Ovary (tissue), 9 donors: ENCODE results near the gene GABBR2. TPM values are rescaled to one million over a fixed set of nuclear protein-coding genes. Genes with fewer than 3 reads are reported as not detected.

ENCODE experiments used
- DNase-seq, 5 donors: peaks; one replicate each; pipeline ENCODE4 v3.0.0-alpha.2; 2019 to 2020
- H3K27ac ChIP-seq, 2 donors: fragments of 200-600 bp; one replicate each; pipeline versions ENCODE4 v1.5.1 to v1.8.0; 2019 to 2022
- H3K27me3 ChIP-seq: fragments of 200-600 bp; one replicate; pipeline ENCODE4 v1.8.0; 2022
- H3K36me3 ChIP-seq: fragments of 200-600 bp; sonication (generic); one replicate; pipeline ENCODE4 v1.5.1; 2019
- H3K4me1 ChIP-seq: one replicate; pipeline ENCODE4 v1.8.1; 2013; ENCODE audit warnings: mild to moderate bottlenecking, moderate library complexity; ENCODE audit not compliant: insufficient read depth
- H3K4me3 ChIP-seq: fragments of 200-600 bp; sonication (generic); one replicate; pipeline ENCODE4 v1.5.1; 2017
- H3K9me3 ChIP-seq, 2 donors: fragments of 200-600 bp in 1 of 2; sonication (generic) in 1 of 2; one replicate each; pipeline versions ENCODE4 v1.5.1 to v1.8.1; 2013 to 2019; ENCODE audit warnings: mild to moderate bottlenecking in 1 of 2, moderate library complexity in 1 of 2
- EP300 ChIP-seq: sonication (generic); formaldehyde crosslinking; IDR thresholded peaks from one replicate; pipeline ENCODE4 v1.6.1; 2017; ENCODE audit warnings: antibody characterized with exemption
- POLR2A ChIP-seq: fragments of 450-650 bp; IDR thresholded peaks from one replicate; pipeline ENCODE4 v1.6.1; 2017; ENCODE audit warnings: antibody characterized with exemption, mild to moderate bottlenecking, moderate library complexity
- WGBS, 3 donors: extraction: QIAGEN DNeasy Blood & Tissue Kit in 1 of 3; methylation state at CpG; one replicate each; pipeline versions ENCODE4 v1.1.5 to v1.1.7; 2013 to 2017; 5-methylcytosine and 5-hydroxymethylcytosine counted together
- intact Hi-C, 4 donors: fragments of 100-400 bp; cut with DNase I; formaldehyde crosslinking; loops; one replicate each; pipeline versions ENCODE4 v1.11.0 to v1.15.1; 2022 to 2023
- polyA plus RNA-seq, 2 donors: library from polyadenylated mRNA; stranded (reverse); fragments of 200-250 nt in 1 of 2; fragments of 350-450 nt in 1 of 2; fragmentation: Illumina TruSeq in 1 of 2; extraction: RNeasy Lipid Tissue Mini Kit (QIAGEN cat#74804) in 1 of 2; gene quantifications; one replicate each; pipeline ENCODE4 v1.2.3, GENCODE V29; 2013 to 2014
- total RNA-seq, 7 donors: library from RNA; depleted of rRNA in 2 of 7; stranded (reverse); fragments of >200 nt in 2 of 7; fragmentation: NEBNext Ultra II Directional in 3 of 7; extraction: Animal tissue kit (Norgen Biotek cat#: 25700) in 3 of 7; gene quantifications; one replicate each; pipeline versions ENCODE4 v1.1.0 to v1.2.4, GENCODE V29; 2016 to 2023
- TF ChIP-seq, protein P1 (sequence below), 3 donors: fragments of 450-650 bp in 2 of 3; fragments of 200-600 bp in 1 of 3; IDR thresholded peaks; one replicate each; pipeline versions ENCODE4 v1.5.1 to v1.8.0; 2016 to 2022; ENCODE audit warnings: antibody characterized with exemption in 3 of 3, mild to moderate bottlenecking in 1 of 3
- donor health status: DM: no; HTN: no; CAD: no; lungs with moderate emphysema.
- donor health status: DM: no; HTN: no; CAD: no.
- donor health status: Bipolar disorder and iron deficiency.
- donor health status: DM: yes; HTN: yes; CAD: no.
- donor health status: DM: no; HTN: no; CAD: no.
- donor health status: DM: yes; HTN: yes; CAD: no.

GABBR2 gene
- total and polyA plus RNA-seq, 9 donors, result 0.05 to 0.30 (median 0.22) TPM; not detected in 6

DNA sequence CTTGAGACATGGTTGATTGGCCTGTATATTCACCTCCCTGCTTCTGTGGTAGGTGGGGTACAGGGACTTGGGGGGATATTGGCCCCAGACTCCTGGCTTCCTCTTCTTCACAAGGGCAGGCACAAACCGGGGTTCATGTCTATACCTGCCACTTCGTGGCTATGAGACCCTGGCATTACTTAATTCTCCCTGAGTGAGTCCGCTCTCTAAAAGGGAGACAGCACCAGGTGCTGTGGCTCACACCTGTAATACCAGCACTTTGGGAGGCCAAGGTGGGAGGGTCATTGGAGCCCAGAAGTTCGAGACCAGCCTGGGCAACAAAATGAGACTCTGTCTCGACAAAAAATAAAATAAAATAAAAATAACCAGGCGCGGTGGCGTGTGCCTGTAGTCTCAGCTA is 178.5 kb downstream of the GABBR2 start:
- 72 to 77% (median 76%) methylated on average over 8 of the region's 8 CpGs for WGBS, 3 donors
- H3K27me3 ChIP-seq, result no peaks in the 10 kb centered on the region
- no peak overlapping the region for H3K4me3 ChIP-seq
- H3K27ac ChIP-seq, result no peak overlapping the region
- no peaks in the 10 kb centered on the region for H3K9me3 ChIP-seq
- intact Hi-C loops, result no loop called here
- no peaks in the 10 kb centered on the region for H3K36me3 ChIP-seq
- DNase-seq, result no peak
- H3K4me1 ChIP-seq, result no peaks in the 10 kb centered on the region
- TF ChIP-seq EP300 (no peak), POLR2A (no peak)

DNA sequence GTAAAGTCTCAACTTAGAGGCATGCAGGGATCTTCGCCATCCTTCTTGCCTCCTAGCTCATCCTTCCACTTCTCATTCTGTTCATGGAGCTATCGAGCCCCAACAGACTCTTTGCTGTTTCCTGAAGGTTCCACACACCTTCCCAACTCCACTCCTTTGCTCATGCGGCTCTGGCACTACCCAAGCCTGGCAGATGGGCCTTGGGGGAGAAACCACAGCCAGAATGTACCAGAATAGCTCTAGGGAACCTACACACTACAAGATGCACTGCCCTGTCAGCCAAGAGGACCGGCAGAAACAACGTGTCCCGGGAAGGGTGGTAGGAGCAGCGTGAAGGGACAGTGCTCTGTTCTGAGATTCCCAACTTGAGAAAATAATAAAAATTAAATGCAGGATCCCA is 178.9 kb downstream of the GABBR2 start:
- WGBS, 3 donors, result 77 to 85% (median 81%) methylated on average over 7 of the region's 7 CpGs
- no peaks in the 10 kb centered on the region for H3K27me3 ChIP-seq

DNA sequence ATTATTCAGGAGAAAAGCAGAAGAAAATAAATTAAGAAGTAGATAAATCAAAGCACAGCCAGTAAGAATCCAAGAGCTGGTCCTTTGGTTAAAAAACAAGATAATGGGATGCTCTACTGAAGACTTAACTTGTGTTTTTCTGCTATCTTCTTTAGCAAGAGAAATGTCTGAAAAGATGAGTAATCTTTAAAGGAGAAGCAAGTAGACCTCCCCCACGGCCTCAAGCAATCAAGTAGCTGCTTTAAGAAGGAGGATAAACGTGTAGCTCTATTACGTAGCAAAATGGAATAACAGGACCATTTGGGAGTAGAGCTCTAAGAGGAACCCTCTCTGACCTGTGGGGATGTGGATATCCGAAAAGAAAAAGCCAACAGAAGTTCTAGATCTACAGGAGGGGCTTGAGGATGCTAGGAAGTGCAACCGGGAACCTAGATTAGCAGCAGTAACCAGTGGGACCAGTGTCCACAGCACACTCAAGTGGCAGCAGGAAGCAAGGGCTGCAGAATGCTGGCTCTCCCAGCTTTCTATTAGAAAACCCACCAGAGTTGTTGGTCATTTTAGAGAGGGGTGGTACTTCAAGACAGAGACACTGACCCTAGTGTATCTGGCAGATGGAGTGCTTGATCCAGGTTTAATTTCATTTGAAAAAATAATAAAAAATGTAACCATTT is 185.4 kb downstream of the GABBR2 start:
- TF ChIP-seq, protein P1, sequence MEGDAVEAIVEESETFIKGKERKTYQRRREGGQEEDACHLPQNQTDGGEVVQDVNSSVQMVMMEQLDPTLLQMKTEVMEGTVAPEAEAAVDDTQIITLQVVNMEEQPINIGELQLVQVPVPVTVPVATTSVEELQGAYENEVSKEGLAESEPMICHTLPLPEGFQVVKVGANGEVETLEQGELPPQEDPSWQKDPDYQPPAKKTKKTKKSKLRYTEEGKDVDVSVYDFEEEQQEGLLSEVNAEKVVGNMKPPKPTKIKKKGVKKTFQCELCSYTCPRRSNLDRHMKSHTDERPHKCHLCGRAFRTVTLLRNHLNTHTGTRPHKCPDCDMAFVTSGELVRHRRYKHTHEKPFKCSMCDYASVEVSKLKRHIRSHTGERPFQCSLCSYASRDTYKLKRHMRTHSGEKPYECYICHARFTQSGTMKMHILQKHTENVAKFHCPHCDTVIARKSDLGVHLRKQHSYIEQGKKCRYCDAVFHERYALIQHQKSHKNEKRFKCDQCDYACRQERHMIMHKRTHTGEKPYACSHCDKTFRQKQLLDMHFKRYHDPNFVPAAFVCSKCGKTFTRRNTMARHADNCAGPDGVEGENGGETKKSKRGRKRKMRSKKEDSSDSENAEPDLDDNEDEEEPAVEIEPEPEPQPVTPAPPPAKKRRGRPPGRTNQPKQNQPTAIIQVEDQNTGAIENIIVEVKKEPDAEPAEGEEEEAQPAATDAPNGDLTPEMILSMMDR (IDR thresholded peaks at IDR 0.05), result no peak
- TF ChIP-seq POLR2A (no peak), EP300 (no peak)
- H3K4me3 ChIP-seq, result no peak overlapping the region
- no peak for DNase-seq
- no peaks in the 10 kb centered on the region for H3K9me3 ChIP-seq
- WGBS, 3 donors, result 23 to 36% (median 30%) methylated on average over 5 of the region's 5 CpGs
- intact Hi-C loops, result no loop called here
- no peaks in the 10 kb centered on the region for H3K36me3 ChIP-seq
- no peak overlapping the region for H3K27ac ChIP-seq
- no peaks in the 10 kb centered on the region for H3K27me3 ChIP-seq
- no peaks in the 10 kb centered on the region for H3K4me1 ChIP-seq

More for the DNA sequence above, 178.9 kb downstream of the GABBR2 start:
- no peak for DNase-seq
- Histone ChIP-seq H3K36me3 (no peaks in the 10 kb centered on the region), H3K4me3 (no peak overlapping the region), H3K4me1 (no peaks in the 10 kb centered on the region), H3K27ac (no peak overlapping the region), H3K9me3 (no peaks in the 10 kb centered on the region)
- intact Hi-C loops, result no loop called here
- TF ChIP-seq EP300 (no peak), POLR2A (no peak)
- TF ChIP-seq, protein P1 (IDR thresholded peaks at IDR 0.05), result no peak

DNA sequence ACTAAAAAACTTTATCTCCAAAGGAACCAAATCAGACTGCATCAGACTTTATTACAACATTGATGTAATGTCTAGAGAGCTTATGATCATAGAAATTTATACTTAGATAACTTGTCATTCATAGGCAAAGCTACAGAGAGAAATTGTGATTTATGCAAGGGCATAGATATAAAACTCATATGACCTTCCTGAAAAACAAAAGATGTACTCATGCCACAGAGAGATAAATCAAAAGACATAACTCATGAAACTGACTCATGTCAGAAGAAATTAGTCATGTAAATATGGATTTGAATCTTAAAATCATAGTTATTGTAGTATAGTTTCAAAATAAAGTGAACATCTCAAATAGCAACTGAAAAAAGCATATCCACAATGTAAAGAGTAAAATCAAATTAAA is 186.2 kb downstream of the GABBR2 start:
- Histone ChIP-seq H3K36me3 (no peaks in the 10 kb centered on the region), H3K4me3 (no peak overlapping the region), H3K9me3 (no peaks in the 10 kb centered on the region), H3K27me3 (no peaks in the 10 kb centered on the region), H3K27ac (no peak overlapping the region), H3K4me1 (no peaks in the 10 kb centered on the region)
- no peak for TF ChIP-seq POLR2A
- TF ChIP-seq, protein P1 (IDR thresholded peaks at IDR 0.05), result no peak
- TF ChIP-seq EP300, result no peak
- intact Hi-C loops, result no loop called here
- no peak for DNase-seq

DNA sequence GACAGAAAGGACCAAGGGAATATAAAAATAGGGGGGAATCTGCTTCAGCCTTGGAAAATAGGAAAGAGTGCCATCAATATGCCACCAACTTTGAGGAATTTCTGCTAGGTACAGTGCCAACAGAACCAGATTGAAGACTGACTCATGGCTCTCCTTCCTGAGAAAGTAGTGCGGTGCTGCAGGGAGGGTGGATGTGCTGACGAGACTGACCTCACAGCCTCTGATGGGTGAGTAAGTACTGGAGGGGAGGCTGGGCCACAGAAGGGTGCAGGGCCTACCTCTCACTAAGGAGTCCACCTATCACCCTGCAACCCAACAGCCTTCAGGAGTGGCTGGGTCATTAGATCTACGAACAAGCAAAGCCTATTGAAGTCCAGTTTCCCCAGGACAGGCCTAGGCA is 187.6 kb downstream of the GABBR2 start:
- no peak for DNase-seq
- 74 to 76% (median 74%) methylated on average over 3 of the region's 3 CpGs for WGBS, 3 donors
- H3K9me3 ChIP-seq, result no peaks in the 10 kb centered on the region
- TF ChIP-seq EP300 (no peak), POLR2A (no peak)
- TF ChIP-seq, protein P1 (IDR thresholded peaks at IDR 0.05), result no peak
- no peaks in the 10 kb centered on the region for H3K36me3 ChIP-seq
- no peak overlapping the region for H3K27ac ChIP-seq
- H3K4me1 ChIP-seq, result no peaks in the 10 kb centered on the region
- no peaks in the 10 kb centered on the region for H3K27me3 ChIP-seq
- intact Hi-C loops, result no loop called here
- no peak overlapping the region for H3K4me3 ChIP-seq
